HG03575 (cell line): ENCODE data around the gene CLCNKA.
"Not testable (repeated sequence)": the region's sequence is repeated elsewhere in the genome, so short reads cannot be mapped to it uniquely, and the experiment has no call there.

Source experiments
- ATAC-seq: cut with Tn5 transposase; IDR thresholded peaks from one replicate; pipeline ENCODE4 v1.9.1; 2021; ENCODE audit not compliant: unreplicated experiment, insufficient number of reproducible peaks, low FRiP score; ENCODE audit errors: extremely low read depth

Gene CLCNKA

DNA sequence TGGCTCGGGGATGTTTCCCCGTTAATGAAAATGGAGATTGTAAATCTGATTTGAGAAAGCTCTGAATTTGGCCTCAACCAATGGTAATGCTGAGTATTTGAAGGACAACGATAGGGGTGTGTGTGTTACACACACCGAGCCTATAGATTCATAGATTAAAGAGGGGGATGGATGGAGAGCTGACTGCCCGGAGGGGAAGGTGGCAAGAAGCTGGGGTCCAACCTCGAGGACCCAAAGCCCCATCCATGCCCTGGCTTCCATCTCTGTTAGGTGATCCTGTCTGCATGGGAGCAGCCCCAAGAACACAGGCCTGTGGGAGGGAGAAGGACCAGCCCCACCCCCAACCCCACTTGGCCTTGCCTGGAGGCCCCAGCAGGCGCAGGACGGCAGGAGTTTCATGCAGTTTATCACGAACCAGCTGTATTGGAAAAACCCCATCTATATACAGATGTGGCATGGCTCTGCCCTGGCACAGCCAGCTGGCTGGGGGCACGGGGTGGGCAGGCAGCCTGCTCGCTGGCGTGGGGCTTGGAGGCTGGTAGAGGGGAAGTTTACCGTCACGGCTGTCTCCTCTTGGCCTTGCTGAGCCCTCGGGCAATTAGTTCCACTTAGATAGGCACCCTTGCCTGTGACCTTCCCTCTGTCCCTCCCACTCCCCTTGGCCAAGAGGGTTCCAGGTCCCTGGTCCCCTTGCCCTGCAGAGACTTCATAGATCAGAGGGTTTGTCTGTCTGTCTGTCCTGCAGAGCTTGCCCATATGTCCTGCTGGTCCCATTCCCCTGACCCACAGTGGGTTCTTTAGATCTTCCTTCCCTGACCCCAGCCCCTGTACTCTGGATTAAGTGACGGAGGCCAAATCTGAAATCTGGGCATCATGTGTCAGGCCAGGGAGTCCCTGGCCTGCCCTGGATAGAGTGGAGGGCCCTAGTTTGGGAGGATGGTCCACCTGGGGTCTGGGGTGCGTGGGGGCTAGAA is 7.0 kb upstream of the CLCNKA start:
- no peak for ATAC-seq

GRCh38 chr1:16015491-16015890 is 6.3 kb upstream of the CLCNKA start:
- ATAC-seq, result no peak

GRCh38 chr1:16015960-16016901 is 5.6 kb upstream of the CLCNKA start:
- no peak for ATAC-seq

DNA sequence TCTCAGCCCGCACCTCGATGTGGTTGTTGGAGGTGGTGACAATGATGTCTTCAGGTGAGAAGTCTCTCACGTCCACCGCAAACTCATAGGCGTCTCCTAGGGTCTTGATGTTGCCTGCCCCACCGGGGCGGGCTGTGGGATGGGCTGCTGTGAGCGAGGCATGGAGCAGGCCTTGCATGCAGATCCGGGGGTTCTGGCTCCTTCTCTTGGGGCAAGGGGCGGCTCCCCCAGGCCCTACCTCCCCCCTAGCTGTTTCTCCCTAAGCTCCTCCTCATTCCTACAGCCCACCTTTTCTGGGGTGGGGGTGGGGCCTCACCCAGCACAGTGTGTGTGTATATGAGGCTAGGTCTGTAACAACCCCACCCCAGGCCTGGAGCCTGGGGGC is 4.8 kb upstream of the CLCNKA start:
- no peak for ATAC-seq

DNA sequence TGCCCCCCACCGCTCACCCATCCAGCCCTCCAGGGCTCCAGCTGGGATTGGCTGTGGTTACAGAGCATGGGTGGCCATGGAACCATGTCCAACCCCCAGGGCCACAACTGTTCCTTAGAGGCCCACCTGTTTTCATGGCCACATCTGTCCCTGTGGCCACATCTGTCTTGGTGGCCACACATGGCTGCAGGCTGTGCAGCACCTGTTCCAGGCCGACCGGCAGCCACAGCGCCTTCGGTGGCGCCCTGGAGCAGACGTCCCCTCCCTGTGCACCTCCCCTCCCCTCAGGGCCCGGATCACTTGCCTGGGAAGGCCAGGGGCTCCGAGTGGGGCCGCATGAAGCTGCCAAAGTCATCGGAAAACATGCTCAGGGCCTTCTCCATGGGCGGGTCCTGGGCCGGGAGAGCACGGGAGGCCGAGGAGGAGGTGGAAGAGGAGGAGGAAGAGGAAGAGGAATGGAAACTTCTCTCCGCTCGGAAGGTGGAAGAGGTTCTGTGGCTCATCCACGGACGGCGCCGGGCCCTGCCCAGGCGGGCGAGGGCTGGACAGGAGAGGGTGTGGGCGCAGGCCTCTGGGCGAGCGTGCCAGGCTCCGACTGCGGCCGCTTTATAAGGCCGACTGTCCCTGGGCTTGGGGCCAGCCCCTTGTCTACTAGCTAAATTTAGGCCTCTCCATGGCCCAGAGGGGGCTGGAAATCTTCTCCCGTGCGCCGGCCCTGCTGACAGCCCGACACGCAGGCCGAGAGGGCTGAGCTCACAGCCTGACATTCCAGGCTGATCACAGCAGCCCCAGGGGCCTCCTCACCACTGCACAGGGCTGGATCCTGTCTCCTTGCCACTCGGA is 4.2 kb upstream of the CLCNKA start, which contains the start of gene HSPB7:
HSPB7 (minus strand) TSS at position 583 of the 843 bp plus-strand sequence; CDS start at position 503, 80 bp downstream.
- ATAC-seq, result no peak

DNA sequence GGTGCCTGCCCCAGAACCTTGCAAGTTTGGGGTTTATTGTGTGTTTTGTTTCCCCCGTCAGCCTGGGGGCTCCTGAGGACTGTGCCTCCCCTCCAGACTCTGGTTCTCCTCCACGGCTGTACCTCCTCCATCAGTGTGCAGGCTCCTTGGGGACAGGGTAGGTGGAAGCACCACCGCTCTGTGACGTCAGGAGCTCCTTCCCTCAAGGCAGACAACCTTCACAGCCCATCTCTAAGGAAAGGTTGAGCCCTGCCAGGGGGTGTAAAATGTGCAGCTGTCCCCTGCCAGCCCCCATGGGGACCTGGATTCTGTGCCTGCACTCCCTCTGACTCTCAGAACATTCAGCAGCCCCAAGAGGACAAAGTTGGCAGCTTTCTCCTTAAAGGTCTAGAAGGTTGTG is 3.5 kb upstream of the CLCNKA start:
- no peak for ATAC-seq

DNA sequence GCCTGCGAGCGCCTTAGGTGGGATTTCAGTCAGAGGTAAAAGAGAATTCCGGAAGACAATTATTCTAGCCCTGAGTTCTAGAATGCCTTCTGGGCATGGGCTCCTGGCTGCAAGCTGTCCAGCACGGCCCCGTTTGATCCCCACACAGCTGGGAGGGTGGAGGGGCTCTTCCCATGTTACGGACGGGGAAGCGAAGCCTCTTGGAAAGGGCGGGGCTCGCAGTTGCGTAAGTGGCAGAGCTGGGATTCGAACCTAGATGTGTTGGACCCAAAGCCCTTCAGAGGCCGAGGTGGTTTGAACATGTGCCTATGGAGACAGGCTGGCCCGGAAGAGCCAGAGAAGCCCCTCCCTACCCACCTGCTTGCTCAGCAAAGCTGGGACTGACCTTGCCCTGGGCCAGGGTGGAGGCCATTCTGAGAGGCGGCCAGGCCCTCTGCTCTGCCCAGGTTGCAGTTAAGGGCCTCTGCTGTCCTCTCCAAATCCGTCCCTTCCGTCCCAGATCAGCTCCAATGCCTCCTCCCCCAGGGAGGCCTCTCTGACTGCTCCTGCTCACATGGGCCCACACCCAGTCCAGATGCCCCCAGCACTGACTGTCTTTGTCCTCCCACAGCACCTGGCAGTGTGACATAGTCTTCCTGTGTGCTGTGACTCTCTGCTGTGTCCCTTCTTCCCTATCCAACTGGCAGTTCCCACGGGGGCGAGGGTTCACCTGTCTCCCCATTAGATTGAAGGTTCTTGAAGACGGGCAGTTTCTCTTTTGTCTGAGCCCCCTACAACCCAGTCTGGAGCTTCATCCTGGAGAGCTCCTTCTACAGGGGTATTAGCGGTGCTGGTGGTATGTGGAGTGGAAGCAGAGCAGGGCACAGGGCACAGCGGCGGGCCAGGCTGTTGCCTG is 2.8 kb upstream of the CLCNKA start:
- no peak for ATAC-seq

DNA sequence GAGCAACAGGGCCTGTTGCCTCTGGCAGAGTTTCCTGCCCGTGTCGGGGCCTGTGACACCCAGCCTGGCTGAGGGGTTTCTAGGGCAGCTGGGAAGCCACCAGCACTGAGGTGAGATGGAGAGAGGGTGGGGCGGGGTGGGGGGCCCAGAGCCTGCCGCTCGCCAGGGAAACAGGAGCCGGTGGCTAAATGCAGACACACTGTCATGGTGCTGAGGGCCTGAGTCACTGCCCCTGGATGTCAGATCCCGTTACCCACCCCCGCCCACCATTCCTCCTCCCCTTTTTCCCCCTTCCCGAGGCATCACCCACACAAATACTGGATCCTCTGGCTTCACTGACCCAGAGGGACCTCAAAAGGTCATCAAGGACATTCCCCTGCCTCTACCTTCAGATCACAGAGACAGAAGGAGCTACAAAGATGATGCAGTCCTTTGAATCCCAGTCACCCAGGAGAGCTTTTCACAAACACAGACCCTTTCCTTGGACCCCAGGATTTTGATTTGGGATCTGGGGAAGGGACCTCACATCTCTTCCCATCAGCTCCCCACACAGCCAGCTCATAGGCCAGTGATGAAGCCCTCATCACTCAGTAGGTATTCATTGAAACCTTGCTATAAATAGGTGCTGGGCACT is 2.1 kb upstream of the CLCNKA start:
- ATAC-seq, result no peak

DNA sequence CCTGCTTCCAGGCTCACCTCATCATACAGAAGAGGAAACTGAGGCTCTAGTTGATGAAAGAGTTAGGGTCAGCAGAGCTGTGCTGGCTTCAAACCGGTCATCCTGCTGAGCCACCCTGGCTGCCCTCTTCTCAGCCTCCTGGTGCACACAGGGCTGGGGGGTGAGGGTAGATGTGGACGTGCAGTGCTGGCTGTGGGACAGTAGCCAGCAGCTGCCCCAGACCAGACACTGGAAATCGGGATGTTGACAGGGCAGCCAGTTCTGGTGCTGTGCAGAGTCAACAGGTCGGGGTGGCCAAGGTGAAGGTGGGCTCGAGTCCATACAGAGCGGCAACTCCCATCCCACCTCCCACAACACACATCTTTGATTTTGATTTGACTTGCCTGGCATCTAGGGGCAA is 1.5 kb upstream of the CLCNKA start:
- ATAC-seq, result no peak

GRCh38 chr1:16020878-16021277 is 958 bp upstream of the CLCNKA start:
- not testable (repeated sequence) for ATAC-seq

GRCh38 chr1:16022393-16022792 is 557 bp downstream of the CLCNKA start:
- no peak for ATAC-seq

DNA sequence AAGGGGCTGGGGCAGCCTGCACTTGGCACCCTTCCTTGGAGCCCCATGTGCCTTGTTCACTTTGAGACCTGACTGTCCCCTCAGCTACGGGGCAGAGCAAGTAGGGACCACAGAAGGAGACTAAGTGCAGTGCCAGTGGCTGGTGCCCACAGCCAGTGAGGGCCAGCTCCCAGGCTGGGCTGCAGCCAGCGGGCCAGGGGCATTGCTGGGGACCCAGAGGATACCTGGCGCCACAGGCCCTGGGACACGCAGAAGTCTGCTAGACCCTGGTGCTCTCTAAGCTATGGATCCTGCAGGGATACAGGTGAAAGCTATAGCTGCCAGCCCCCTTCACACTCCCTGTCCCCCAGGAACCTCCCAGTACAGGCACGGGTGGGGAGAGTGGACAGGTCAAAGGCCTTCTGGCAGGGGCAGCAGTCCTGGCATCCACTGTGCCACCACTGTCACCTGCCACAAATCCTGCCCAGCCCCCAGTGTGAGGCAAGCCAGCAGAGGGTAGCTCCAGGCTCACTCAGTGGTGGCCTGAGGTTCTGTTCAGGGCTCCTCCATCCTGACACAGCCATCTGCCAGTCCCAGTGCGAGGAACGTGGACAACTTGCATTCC is 1.3 kb downstream of the CLCNKA start:
- no peak for ATAC-seq

DNA sequence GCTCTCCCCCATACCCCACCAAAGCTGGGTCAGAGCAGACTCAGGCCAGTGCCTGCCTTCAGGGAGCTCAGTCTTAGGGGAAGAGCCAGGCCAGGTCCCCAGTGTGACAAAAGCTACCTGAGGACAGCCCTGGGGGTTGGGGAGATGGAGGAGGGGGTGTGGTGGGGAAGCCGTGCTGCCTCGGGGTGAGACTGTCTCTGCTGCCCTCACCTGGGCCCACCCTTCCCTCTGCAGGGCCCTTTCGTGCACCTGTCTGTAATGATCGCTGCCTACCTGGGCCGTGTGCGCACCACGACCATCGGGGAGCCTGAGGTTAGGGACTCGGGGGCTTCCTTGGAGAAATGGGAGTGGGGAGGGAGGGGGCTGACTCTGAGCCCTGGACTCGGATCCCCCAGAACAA is 4.5 kb downstream of the CLCNKA start:
- not testable (repeated sequence) for ATAC-seq

GRCh38 chr1:16026723-16027484 is 5.1 kb downstream of the CLCNKA start:
- ATAC-seq, result no peak

- ATAC-seq, result no peak
Observed at GRCh38 chr1:16028237-16029002, 6.6 kb downstream of the CLCNKA start.

DNA sequence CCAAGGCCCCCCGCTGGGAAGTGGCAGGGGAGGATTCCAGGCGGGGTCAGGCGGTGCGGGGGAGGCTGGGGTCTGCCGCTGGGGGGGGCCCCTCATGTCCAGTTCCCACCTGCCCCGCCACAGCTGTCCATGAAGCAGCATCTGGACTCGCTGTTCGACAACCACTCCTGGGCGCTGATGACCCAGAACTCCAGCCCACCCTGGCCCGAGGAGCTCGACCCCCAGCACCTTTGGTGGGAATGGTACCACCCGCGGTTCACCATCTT is 7.1 kb downstream of the CLCNKA start:
- ATAC-seq, result not testable (repeated sequence)
